H1 (cell line): ENCODE results near the gene GTF2F1. TPM values are rescaled to one million over a fixed set of nuclear protein-coding genes. Genes with fewer than 3 reads are reported as not detected.

Experiments
- HDAC6 ChIP-seq: IDR thresholded peaks from one replicate; pipeline ENCODE4 v1.7.1; 2012; ENCODE audit warnings: low read depth, mild to moderate bottlenecking, inconsistent platforms, low read length, moderate library complexity
- KDM1A ChIP-seq: fragments of 200-600, 300-600 bp; sonication (generic); IDR thresholded peaks from 2 replicates; pipeline ENCODE4 v1.7.1; 2016; ENCODE audit warnings: mild to moderate bottlenecking, low read length, borderline replicate concordance
- POLR2A ChIP-seq, 2 experiments: IDR thresholded peaks; 1 replicate in 1 of 2; 2 replicates in 1 of 2; pipeline ENCODE4 v1.6.1; 2011; ENCODE audit warnings: low read depth in 2 of 2, low read length in 2 of 2, mild to moderate bottlenecking in 2 of 2; ENCODE audit errors: control extremely low read depth in 1 of 2
- RXRA ChIP-seq: IDR thresholded peaks from 2 replicates; pipeline ENCODE4 v1.6.1; 2011; ENCODE audit warnings: low read depth, mild to moderate bottlenecking, low read length, moderate library complexity; ENCODE audit not compliant: insufficient read depth
- polyA plus RNA-seq, 7 experiments: library from polyadenylated mRNA; depleted of rRNA in 3 of 7; stranded (reverse) in 5 of 7; unstranded in 2 of 7; fragments of >200 nt in 5 of 7; fragments of 200-250 nt in 2 of 7; gene quantifications; 1 replicate in 5 of 7; 2 replicates in 1 of 7; 4 replicates in 1 of 7; pipeline versions ENCODE4 v1.2.1 to v1.2.3, GENCODE V29; 2011 to 2013; ENCODE audit warnings: missing spikeins in 2 of 7, mixed read lengths in 2 of 7
- total RNA-seq: library from RNA; stranded (reverse); fragmentation: NEBNext Ultra II Directional; extraction: Animal tissue kit (Norgen Biotek cat#: 25700); gene quantifications from 2 replicates; pipeline ENCODE4 v1.2.1, GENCODE V29; 2021
- TF ChIP-seq, protein P1 (sequence below): IDR thresholded peaks from 2 replicates; pipeline ENCODE4 v1.6.1; 2012; ENCODE audit warnings: inconsistent platforms

GTF2F1 gene
- total and polyA plus RNA-seq, 2 of the 8 experiments (the other 6 are each of a cell fraction or from before 2014, with no cell fraction given): 29.3 to 56.3 TPM

DNA sequence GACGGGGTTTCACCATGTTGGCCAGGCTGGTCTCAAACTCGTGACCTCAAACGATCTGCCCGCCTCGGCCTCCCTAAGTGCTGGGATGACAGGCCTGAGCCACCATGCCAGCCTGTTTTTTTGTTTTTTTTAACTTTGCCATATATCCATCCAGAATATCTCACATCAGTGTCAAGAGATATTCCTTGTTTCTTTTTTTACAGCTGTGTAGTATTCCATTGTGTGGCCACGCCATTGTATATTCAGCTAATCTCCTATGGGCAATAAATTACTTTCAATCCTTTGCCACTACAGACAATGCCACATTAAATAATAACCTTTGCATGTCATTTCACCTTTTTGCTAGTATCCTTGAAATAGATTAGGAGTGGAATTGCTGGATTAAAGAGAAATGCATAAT, 16.4 kb upstream of the GTF2F1 start (continued):
- TF ChIP-seq RXRA (no peak), POLR2A (IDR thresholded peaks at IDR 0.05; ENCODE audit: control extremely low read depth in 1 of 2, low read depth in 2 of 2, low read length in 2 of 2) (no peak), KDM1A (no peak), HDAC6 (no peak)
- TF ChIP-seq, protein P1, sequence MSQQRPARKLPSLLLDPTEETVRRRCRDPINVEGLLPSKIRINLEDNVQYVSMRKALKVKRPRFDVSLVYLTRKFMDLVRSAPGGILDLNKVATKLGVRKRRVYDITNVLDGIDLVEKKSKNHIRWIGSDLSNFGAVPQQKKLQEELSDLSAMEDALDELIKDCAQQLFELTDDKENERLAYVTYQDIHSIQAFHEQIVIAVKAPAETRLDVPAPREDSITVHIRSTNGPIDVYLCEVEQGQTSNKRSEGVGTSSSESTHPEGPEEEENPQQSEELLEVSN: no peak
